ENCODE measurements around the gene GRPEL1. TPM values are rescaled to one million over a fixed set of nuclear protein-coding genes. Genes with fewer than 3 reads are reported as not detected.

The GRPEL1 gene
- total and polyA plus RNA-seq, 2 of the 8 experiments (the other 6 are each of a cell fraction or from before 2014, with no cell fraction given), result 13.5 to 39.9 TPM

DNA sequence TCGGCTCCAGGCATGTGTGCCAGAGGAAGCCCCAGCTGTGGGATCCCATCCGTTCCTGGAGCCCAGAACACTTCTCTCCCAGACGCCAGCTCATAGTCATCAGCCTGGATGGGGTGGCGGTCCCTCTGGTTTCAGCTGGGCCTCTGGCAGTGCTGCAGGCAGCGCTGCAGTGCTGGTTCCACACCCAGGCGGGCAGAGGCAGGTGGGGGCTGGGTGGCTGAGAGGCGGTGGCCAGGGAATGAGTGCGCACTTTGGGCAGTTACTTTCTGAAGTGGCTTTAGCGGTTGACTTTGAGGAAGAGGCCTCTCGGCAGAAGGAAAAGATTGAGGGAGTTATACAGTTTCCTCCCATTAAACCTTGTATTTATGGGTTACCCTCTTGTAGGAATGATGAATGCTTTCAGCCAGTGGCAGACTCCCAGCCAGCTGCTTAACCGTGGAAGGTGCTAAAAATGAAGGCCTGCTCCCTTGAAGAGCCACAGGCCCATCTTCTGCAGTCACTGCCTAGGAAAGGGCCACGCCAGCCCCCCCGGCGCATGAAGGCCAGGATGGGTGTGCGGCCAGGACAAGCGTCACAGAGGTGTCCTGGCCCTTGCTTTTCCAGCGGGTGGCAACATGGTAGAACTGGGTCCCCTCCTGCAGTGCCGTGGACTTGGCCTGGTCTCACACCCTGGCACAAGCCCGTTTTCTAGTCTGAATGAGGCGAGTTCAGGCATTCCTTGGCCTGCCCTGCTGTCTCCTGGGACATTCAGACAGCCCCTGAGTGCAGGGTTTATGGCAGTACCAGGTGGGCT, 14.7 kb downstream of the GRPEL1 start:
- Histone ChIP-seq H3K23me2 (ENCODE audit: low read depth, low read length) (no peaks in the 10 kb centered on the region), H4K5ac (ENCODE audit: insufficient read length, low read depth, low read length) (no peak overlapping the region), H3K79me2 (ENCODE audit: control insufficient read depth in 1 of 2, insufficient read depth in 2 of 2, low read length in 2 of 2) (peaks cover 0 to 8% of the 10 kb centered on the region in 2 experiments; a peak in 1 of 4 replicates), H2BK12ac (ENCODE audit: low read depth, low read length) (no peak overlapping the region), H3K36me3 (ENCODE audit: control insufficient read depth in 2 of 4, insufficient read depth in 4 of 4, low read length in 3 of 4) (no peaks in the 10 kb centered on the region), H3K4ac (replicated peaks; ENCODE audit: insufficient read length, low read depth, low read length) (no peak overlapping the region), H3K27me3 (replicated peaks in 1 of 4; ENCODE audit: control insufficient read depth in 3 of 4, extremely low read depth in 1 of 4, insufficient read depth in 3 of 4, low read length in 3 of 4) (no peaks in the 10 kb centered on the region), H2BK5ac (ENCODE audit: low read depth, low read length) (no peak overlapping the region), H4K8ac (ENCODE audit: extremely low read depth, insufficient read depth, low read length) (peak overlapping the region; percentile 29; the same call in 1 of the 2 replicates), H3K56ac (replicated peaks; ENCODE audit: insufficient read length, low read depth, low read length) (no peak overlapping the region), H3K27ac (ENCODE audit: low read depth, low read length) (no peak overlapping the region), H3K79me1 (ENCODE audit: low read depth, low read length) (peaks cover 16% of the 10 kb centered on the region), H3K4me3 (ENCODE audit: extremely low read depth in 1 of 4, insufficient read depth in 2 of 4, low read depth in 3 of 4, low read length in 4 of 4) (no peak overlapping the region), H2AK5ac (ENCODE audit: low read depth, low read length) (no peak overlapping the region), H3K14ac (ENCODE audit: insufficient read length) (no peak overlapping the region), H4K20me1 (replicated peaks in 1 of 2; ENCODE audit: control insufficient read depth in 1 of 2, insufficient read depth in 2 of 2, low read length in 2 of 2) (peaks cover 7 to 16% of the 10 kb centered on the region in 2 experiments), H3K4me1 (replicated peaks in 1 of 4; ENCODE audit: control insufficient read depth in 3 of 4, insufficient read depth in 4 of 4, low read length in 3 of 4) (peaks cover 0 to 2% (median 0%) of the 10 kb centered on the region in 4 experiments; a peak in 3 of 7 replicates), H2BK20ac (ENCODE audit: low read length) (no peak overlapping the region), H2AFZ (ENCODE audit: low read length) (no peak overlapping the region), H3K4me2 (ENCODE audit: insufficient read depth in 1 of 2, low read depth in 2 of 2, low read length in 2 of 2) (no peak overlapping the region), H2BK120ac (replicated peaks; ENCODE audit: low read depth, low read length) (no peak overlapping the region), H4K91ac (replicated peaks; ENCODE audit: insufficient read length, low read length) (no peak overlapping the region), H3K9me3 (ENCODE audit: insufficient read depth in 2 of 2, low read depth in 1 of 2, low read length in 1 of 2) (no peaks in the 10 kb centered on the region), H3K18ac (ENCODE audit: extremely low read depth, low read length) (no peak overlapping the region), H2BK15ac (ENCODE audit: low read length) (no peak overlapping the region), H3K23ac (ENCODE audit: insufficient read length) (no peak overlapping the region), H3K9ac (replicated peaks in 1 of 4; ENCODE audit: extremely low read depth in 1 of 4, low read depth in 3 of 4, low read length in 3 of 4) (no peak overlapping the region)
- DNase-seq (ENCODE audit: low read depth in 1 of 2, low spot score in 2 of 2) (no peak), FAIRE-seq (no peak)
- CTCF ChIA-PET (ENCODE audit: partially characterized antibody), result interaction anchor here (0.6 to 1.6 kb wide), 8 partner anchors 8 to 137 kb away, joined by 3 to 5 read pairs (median 3); partner anchors contain the start of gene TADA2B
- WGBS, 2 experiments (ENCODE audit: extremely low coverage in 1 of 2, insufficient coverage in 1 of 2, insufficient read length in 1 of 2, insufficient replicate concordance in 2 of 2, low coverage in 1 of 2, low lambda C conversion rate in 2 of 2, missing lambda C conversion rate in 1 of 2), result 91% methylated on average over 20 of the region's 20 CpGs; no CpG with 5 or more reads in 1 of the 2 experiments
- POLR2A ChIA-PET (ENCODE audit: partially characterized antibody), result interaction anchor here (0.9 to 1.6 kb wide), 3 partner anchors 15 to 20 kb away, joined by 3 to 6 read pairs (median 3); partner anchors contain the start of gene GRPEL1
- TF ChIP-seq KDM4A (IDR thresholded peaks at IDR 0.05; ENCODE audit: low read depth, low read length, severe bottlenecking) (no peak), YY1 (IDR thresholded peaks at IDR 0.05; ENCODE audit: low read depth, low read length) (no peak), TCF12 (IDR thresholded peaks at IDR 0.05; ENCODE audit: low read depth, low read length) (no peak), ZNF274 (IDR thresholded peaks at IDR 0.05; ENCODE audit: borderline replicate concordance, extremely low read depth, low read length) (no peak), EP300 (IDR thresholded peaks at IDR 0.05; ENCODE audit: borderline replicate concordance in 1 of 2, low read depth in 2 of 2, low read length in 2 of 2) (no peak), SIN3A (conservative IDR thresholded peaks at IDR 0.05 in 1 of 2, IDR thresholded peaks at IDR 0.05 in 1 of 2; ENCODE audit: low read depth in 1 of 2, low read length in 2 of 2) (no peak), EGR1 (IDR thresholded peaks at IDR 0.05; ENCODE audit: borderline replicate concordance, low read depth, low read length) (no peak), TAF7 (optimal IDR thresholded peaks at IDR 0.05; ENCODE audit: borderline replicate concordance, low read depth, low read length) (no peak), KDM5A (IDR thresholded peaks at IDR 0.05; ENCODE audit: low read length) (no peak), CHD2 (IDR thresholded peaks at IDR 0.05; ENCODE audit: low read length) (no peak)
- TF ChIP-seq, protein P1, sequence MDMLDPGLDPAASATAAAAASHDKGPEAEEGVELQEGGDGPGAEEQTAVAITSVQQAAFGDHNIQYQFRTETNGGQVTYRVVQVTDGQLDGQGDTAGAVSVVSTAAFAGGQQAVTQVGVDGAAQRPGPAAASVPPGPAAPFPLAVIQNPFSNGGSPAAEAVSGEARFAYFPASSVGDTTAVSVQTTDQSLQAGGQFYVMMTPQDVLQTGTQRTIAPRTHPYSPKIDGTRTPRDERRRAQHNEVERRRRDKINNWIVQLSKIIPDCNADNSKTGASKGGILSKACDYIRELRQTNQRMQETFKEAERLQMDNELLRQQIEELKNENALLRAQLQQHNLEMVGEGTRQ (IDR thresholded peaks at IDR 0.05; ENCODE audit: low read length), result no peak
